ENCODE measurements around the gene RNF115.
A peak's percentile ranks its signal among the peaks of the same experiment; 100 is the strongest.
"Not testable (repeated sequence)": the region's sequence is repeated elsewhere in the genome, so short reads cannot be mapped to it uniquely, and the experiment has no call there.

RNF115 gene

GRCh38 chr1:145823565-145824498 is at the start of gene RNF115, which contains the start of gene POLR3C:
Gene RNF115, minus strand, starts transcription at chr1:145824095. Its CDS starts 222 bp downstream, at chr1:145823873.
Gene POLR3C, plus strand, starts transcription at chr1:145824200. Its CDS starts 1,577 bp downstream, at chr1:145825777.
- peak; percentile 75 for DNase-seq (ENCODE audit: low read depth)

- DNase-seq (ENCODE audit: low read depth), result peak; percentile 18
These were observed 48.4 kb upstream of the RNF115 start for GRCh38 chr1:145871994-145872924.

- DNase-seq (ENCODE audit: low read depth), result no peak
These were observed 44.3 kb upstream of the RNF115 start for GRCh38 chr1:145868232-145868631.

- DNase-seq (ENCODE audit: low read depth), result no peak
These were observed 39.6 kb upstream of the RNF115 start for GRCh38 chr1:145863282-145864018.

GRCh38 chr1:145859491-145860023 is 35.7 kb upstream of the RNF115 start:
- peak; percentile 60 for DNase-seq (ENCODE audit: low read depth)

GRCh38 chr1:145858901-145859490 is 35.1 kb upstream of the RNF115 start, which contains the start of gene PIAS3:
Gene PIAS3, minus strand, starts transcription at chr1:145859081. Its CDS starts 91 bp downstream, at chr1:145858990.
- DNase-seq (ENCODE audit: low read depth), result peak; percentile 79

GRCh38 chr1:145858238-145858900 is 34.5 kb upstream of the RNF115 start:
- DNase-seq (ENCODE audit: low read depth), result no peak

- DNase-seq (ENCODE audit: low read depth), result no peak
These were observed 33.3 kb upstream of the RNF115 start for GRCh38 chr1:145857170-145857569.

GRCh38 chr1:145855426-145855948 is 31.6 kb upstream of the RNF115 start:
- no peak for DNase-seq (ENCODE audit: low read depth)

GRCh38 chr1:145849356-145850160 is 25.7 kb upstream of the RNF115 start:
- no peak for DNase-seq (ENCODE audit: low read depth)

- DNase-seq (ENCODE audit: low read depth), result no peak
These were observed 23.9 kb upstream of the RNF115 start for GRCh38 chr1:145847827-145848226.

GRCh38 chr1:145846201-145846612 is 22.3 kb upstream of the RNF115 start:
- no peak for DNase-seq (ENCODE audit: low read depth)

- peak; percentile 62 for DNase-seq (ENCODE audit: low read depth)
These were observed 21.7 kb upstream of the RNF115 start, which contains the start of gene NUDT17 for GRCh38 chr1:145845514-145846161. Gene NUDT17, plus strand, starts transcription at chr1:145845630. Its CDS starts 11 bp downstream, at chr1:145845641.

GRCh38 chr1:145845144-145845513 is 21.2 kb upstream of the RNF115 start:
- no peak for DNase-seq (ENCODE audit: low read depth)

- DNase-seq (ENCODE audit: low read depth), result no peak
These were observed 19.1 kb upstream of the RNF115 start for GRCh38 chr1:145843031-145843430.

- no peak for DNase-seq (ENCODE audit: low read depth)
These were observed 13.8 kb upstream of the RNF115 start for GRCh38 chr1:145837656-145838055.

- DNase-seq (ENCODE audit: low read depth), result not testable (repeated sequence)
These were observed 6.9 kb upstream of the RNF115 start for GRCh38 chr1:145830810-145831209.

GRCh38 chr1:145828367-145829026 is 4.6 kb upstream of the RNF115 start:
- DNase-seq (ENCODE audit: low read depth), result no peak
